ENCODE measurements around the gene SGCE.
A peak's percentile ranks its signal among the peaks of the same experiment; 100 is the strongest.

- TF ChIP-seq POLR2A (IDR thresholded peaks at IDR 0.05), result peak in 1 of 2 donors; percentile 26
- TF ChIP-seq, protein P1, sequence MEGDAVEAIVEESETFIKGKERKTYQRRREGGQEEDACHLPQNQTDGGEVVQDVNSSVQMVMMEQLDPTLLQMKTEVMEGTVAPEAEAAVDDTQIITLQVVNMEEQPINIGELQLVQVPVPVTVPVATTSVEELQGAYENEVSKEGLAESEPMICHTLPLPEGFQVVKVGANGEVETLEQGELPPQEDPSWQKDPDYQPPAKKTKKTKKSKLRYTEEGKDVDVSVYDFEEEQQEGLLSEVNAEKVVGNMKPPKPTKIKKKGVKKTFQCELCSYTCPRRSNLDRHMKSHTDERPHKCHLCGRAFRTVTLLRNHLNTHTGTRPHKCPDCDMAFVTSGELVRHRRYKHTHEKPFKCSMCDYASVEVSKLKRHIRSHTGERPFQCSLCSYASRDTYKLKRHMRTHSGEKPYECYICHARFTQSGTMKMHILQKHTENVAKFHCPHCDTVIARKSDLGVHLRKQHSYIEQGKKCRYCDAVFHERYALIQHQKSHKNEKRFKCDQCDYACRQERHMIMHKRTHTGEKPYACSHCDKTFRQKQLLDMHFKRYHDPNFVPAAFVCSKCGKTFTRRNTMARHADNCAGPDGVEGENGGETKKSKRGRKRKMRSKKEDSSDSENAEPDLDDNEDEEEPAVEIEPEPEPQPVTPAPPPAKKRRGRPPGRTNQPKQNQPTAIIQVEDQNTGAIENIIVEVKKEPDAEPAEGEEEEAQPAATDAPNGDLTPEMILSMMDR (IDR thresholded peaks at IDR 0.05), result no peak
These were observed 646 bp downstream of the SGCE start for GRCh38 chr7:94655126-94655847.
